Thymus (tissue), 11 donors: ENCODE data around the gene BTBD18. TPM values are rescaled to one million over a fixed set of nuclear protein-coding genes. Genes with fewer than 3 reads are reported as not detected.
A peak's percentile ranks its signal among the peaks of the same experiment; 100 is the strongest.

Source experiments
- DNase-seq, 9 donors: peaks; one replicate each; pipeline ENCODE4 v3.0.0-alpha.2; 2013; ENCODE audit warnings: low spot score in 9 of 9, low read depth in 6 of 9, missing footprints in 1 of 9
- H3K27ac ChIP-seq, 2 donors: one replicate each; pipeline ENCODE4 v1.5.1; 2013; ENCODE audit warnings: control low read depth in 1 of 2, low read depth in 1 of 2, low read length in 1 of 2, mild to moderate bottlenecking in 1 of 2, moderate library complexity in 1 of 2
- H3K27me3 ChIP-seq, 2 donors: one replicate each; pipeline ENCODE4 v1.5.1; 2013; ENCODE audit warnings: low read length in 1 of 2; ENCODE audit not compliant: control insufficient read depth in 2 of 2, insufficient read depth in 1 of 2
- H3K36me3 ChIP-seq, 2 donors: one replicate each; pipeline ENCODE4 v1.5.1; 2013; ENCODE audit warnings: low read length in 1 of 2, mild to moderate bottlenecking in 1 of 2, moderate library complexity in 1 of 2; ENCODE audit not compliant: control insufficient read depth in 2 of 2, insufficient read depth in 2 of 2
- H3K4me1 ChIP-seq, 2 donors: one replicate each; pipeline ENCODE4 v1.5.1; 2013; ENCODE audit warnings: low read length in 2 of 2; ENCODE audit not compliant: control insufficient read depth in 2 of 2, insufficient read depth in 2 of 2
- H3K4me3 ChIP-seq, 2 donors: one replicate each; pipeline ENCODE4 v1.5.1; 2013; ENCODE audit warnings: low read length in 2 of 2, control low read depth in 1 of 2, mild to moderate bottlenecking in 1 of 2
- H3K9me3 ChIP-seq, 2 donors: one replicate each; pipeline ENCODE4 v1.5.1; 2013; ENCODE audit warnings: low read length in 1 of 2, mild to moderate bottlenecking in 1 of 2; ENCODE audit not compliant: control insufficient read depth in 2 of 2, insufficient read depth in 1 of 2
- WGBS: extraction: QIAGEN DNeasy Blood & Tissue Kit; methylation state at CpG from one replicate; pipeline ENCODE4 v1.1.7; 2013; 5-methylcytosine and 5-hydroxymethylcytosine counted together
- polyA plus RNA-seq: library from polyadenylated mRNA; stranded (reverse); fragments of 200-250 nt; gene quantifications from one replicate; pipeline ENCODE4 v1.2.3, GENCODE V29; 2013
- total RNA-seq: library from RNA; stranded (reverse); fragments of 120-200 nt; gene quantifications from one replicate; pipeline ENCODE4 v1.2.4, GENCODE V29; 2013
- donor health status: healthy.

Gene BTBD18
- total and polyA plus RNA-seq, 2 donors: under 0.01 to 0.02 TPM

DNA sequence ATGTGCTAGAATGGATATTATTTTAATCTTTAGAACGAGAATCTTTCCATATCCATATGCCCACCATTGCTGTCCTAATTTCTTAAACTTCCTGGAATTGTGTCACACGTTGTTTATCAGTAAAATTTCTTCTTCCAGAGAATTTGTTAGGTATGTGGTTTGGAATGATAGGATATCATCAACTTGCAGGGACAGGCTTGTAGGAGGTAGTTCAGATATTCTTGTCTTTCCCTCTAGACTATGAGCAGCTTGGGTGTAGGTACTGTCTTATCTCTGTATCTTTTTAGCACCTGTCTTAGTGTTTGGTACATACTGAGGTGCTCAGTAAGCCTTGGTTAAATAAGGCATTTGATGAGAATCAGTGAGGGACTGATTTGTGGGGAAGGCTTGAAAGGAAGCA is 13.4 kb upstream of the BTBD18 start:
- no peaks in the 10 kb centered on the region for H3K9me3 ChIP-seq
- H3K4me3 ChIP-seq: no peak overlapping the region
- no peaks in the 10 kb centered on the region for H3K36me3 ChIP-seq
- no peak overlapping the region for H3K27ac ChIP-seq
- H3K4me1 ChIP-seq: peaks cover 3 to 8% of the 10 kb centered on the region in 2 donors
- 90% methylated on average over 2 of the region's 2 CpGs for whole genome bisulfite sequencing
- DNase-seq: no peak
- no peaks in the 10 kb centered on the region for H3K27me3 ChIP-seq

GRCh38 chr11:57764566-57764965 is 12.9 kb upstream of the BTBD18 start:
- 88% methylated on average over 2 of the region's 2 CpGs for WGBS
- H3K4me1 ChIP-seq: peaks cover 3 to 8% of the 10 kb centered on the region in 2 donors
- H3K27me3 ChIP-seq: no peaks in the 10 kb centered on the region
- no peak for DNase-seq
- H3K36me3 ChIP-seq: no peaks in the 10 kb centered on the region
- no peaks in the 10 kb centered on the region for H3K9me3 ChIP-seq
- peak overlapping the region in 1 of 2 donors; percentile 33 for H3K27ac ChIP-seq
- no peak overlapping the region for H3K4me3 ChIP-seq

DNA sequence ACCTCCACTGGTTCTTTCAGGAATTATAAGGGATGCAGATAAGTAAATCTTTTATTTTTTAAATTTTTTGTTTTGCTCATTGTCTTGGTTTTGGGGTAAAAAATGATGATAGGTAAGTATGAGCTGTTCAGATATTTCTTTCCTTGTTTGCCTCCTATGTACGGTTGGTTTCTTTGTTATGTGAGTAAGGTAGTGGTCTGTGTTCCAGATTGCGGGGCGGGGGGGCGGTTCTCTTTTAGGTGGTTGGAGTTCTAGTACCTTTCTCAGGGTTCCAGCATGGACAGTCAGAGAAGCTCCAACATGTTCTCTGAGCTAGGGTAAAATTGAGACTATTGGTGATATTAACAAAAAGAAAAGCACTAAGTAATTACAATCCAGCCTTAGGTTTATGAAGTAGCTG is 12.4 kb upstream of the BTBD18 start:
- DNase-seq: no peak
- Histone ChIP-seq H3K27ac (no peak overlapping the region), H3K36me3 (no peaks in the 10 kb centered on the region), H3K9me3 (no peaks in the 10 kb centered on the region), H3K4me3 (no peak overlapping the region), H3K27me3 (no peaks in the 10 kb centered on the region), H3K4me1 (peaks cover 3 to 8% of the 10 kb centered on the region in 2 donors)
- 91% methylated on average over 4 of the region's 4 CpGs for WGBS

- H3K4me3 ChIP-seq: peak overlapping the region; percentile 12 to 45
- DNase-seq: no peak
- WGBS: 69% methylated on average over 1 of the region's 1 CpG
- H3K4me1 ChIP-seq: peaks cover 3 to 8% of the 10 kb centered on the region in 2 donors
- H3K27me3 ChIP-seq: no peaks in the 10 kb centered on the region
- H3K27ac ChIP-seq: peak overlapping the region in 1 of 2 donors; percentile 1
- H3K36me3 ChIP-seq: no peaks in the 10 kb centered on the region
- H3K9me3 ChIP-seq: no peaks in the 10 kb centered on the region
These were observed 11.9 kb upstream of the BTBD18 start for GRCh38 chr11:57763568-57763967.

- H3K4me3 ChIP-seq: peak overlapping the region; percentile 37 to 45
- H3K27ac ChIP-seq: peak overlapping the region; percentile 3 to 85
- H3K36me3 ChIP-seq: no peaks in the 10 kb centered on the region
- H3K4me1 ChIP-seq: peaks cover 3 to 8% of the 10 kb centered on the region in 2 donors
- no peak for DNase-seq
- H3K27me3 ChIP-seq: no peaks in the 10 kb centered on the region
- H3K9me3 ChIP-seq: no peaks in the 10 kb centered on the region
- WGBS: 3% methylated on average over 9 of the region's 9 CpGs
These were observed 10.7 kb upstream of the BTBD18 start for GRCh38 chr11:57762235-57762861.

DNA sequence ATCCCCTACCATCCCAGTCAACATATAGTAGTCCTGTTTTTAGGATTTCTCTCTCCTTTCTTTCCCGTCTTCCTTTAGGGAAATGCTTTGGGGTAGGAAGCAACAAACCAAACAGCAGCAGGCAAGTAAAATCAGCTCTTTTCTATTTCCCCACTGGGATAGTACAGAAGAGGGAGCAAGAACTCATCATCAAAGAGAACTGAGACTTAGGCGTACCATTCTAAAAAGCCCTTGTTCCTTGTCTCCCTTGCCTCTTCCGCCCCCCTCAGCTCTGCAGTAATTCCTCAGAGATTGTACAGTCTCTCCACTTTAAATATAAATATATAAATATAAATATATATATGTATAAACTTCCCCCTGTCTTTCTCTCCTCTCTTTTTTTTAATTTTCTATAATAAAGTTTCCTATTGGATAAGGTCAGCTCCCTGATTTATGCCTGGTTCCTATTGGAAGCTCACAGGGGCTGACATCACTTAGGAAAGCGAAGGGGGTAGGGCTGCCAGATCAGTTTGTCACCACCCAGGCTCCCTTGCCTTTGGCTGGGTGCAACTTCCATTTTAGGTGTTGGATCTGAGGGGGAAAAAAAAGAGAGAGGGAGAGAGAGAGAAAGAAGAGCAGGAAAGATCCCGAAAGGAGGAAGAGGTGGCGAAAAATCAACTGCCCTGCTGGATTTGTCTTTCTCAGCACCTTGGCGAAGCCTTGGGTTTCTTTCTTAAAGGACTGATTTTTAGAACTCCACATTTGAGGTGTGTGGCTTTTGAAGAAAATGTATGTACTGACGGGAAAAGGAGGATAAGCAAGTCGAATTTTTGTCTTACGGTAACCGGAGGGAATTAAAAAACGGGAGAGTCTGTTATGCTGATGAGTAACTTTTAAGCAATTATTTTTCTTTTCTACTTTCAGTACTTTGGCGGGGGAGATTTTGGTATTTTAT is 9.9 kb upstream of the BTBD18 start, which contains the start of gene CTNND1:
Gene CTNND1, plus strand, starts transcription at position 502 of the 934 bp plus-strand sequence. CDS start 29,677 bp downstream, outside the sequence.
- Histone ChIP-seq H3K9me3 (no peaks in the 10 kb centered on the region), H3K27ac (peak within 1 kb of the TSS; percentile 82 to 85), H3K27me3 (no peaks in the 10 kb centered on the region), H3K4me1 (peaks cover 3 to 8% of the 10 kb centered on the region in 2 donors), H3K4me3 (peak within 1 kb of the TSS; percentile 37 to 45), H3K36me3 (no peaks in the 10 kb centered on the region)
- DNase-seq: peak in 4 of 9 donors; percentile 13 to 64 (median 30)
- WGBS: 16% methylated on average over 13 of the region's 13 CpGs

DNA sequence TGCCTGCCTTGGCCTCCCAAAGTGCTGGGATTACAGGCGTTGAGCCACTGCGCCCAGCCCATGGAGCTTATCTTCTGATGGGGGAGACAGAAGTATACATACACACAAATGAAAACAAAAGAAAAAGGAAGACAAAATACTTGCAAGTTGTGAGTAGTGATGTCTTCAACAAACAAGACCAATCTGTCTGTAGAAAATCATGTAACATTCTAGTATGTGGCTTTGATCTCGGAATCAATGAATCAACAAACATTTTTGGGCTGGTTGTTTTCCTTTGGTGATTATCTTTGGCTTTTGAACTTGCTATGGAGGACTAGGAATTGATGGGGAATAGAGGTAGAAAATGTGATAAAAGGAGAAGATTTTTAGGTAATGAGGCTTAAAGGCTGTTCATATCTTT is 6.6 kb upstream of the BTBD18 start:
- Histone ChIP-seq H3K4me3 (no peak overlapping the region), H3K27ac (no peak overlapping the region), H3K36me3 (no peaks in the 10 kb centered on the region), H3K27me3 (no peaks in the 10 kb centered on the region), H3K9me3 (no peaks in the 10 kb centered on the region), H3K4me1 (peaks cover 0 to 3% of the 10 kb centered on the region in 2 donors)
- no peak for DNase-seq
- 98% methylated on average over 3 of the region's 3 CpGs for WGBS

GRCh38 chr11:57752954-57753353 is 1.3 kb upstream of the BTBD18 start:
- no peaks in the 10 kb centered on the region for H3K9me3 ChIP-seq
- H3K36me3 ChIP-seq: peaks cover 3 to 4% of the 10 kb centered on the region in 2 donors
- H3K27me3 ChIP-seq: no peaks in the 10 kb centered on the region
- DNase-seq: no peak
- no peak overlapping the region for H3K27ac ChIP-seq
- 99% methylated on average over 30 of the region's 30 CpGs for WGBS
- no peak overlapping the region for H3K4me3 ChIP-seq
- H3K4me1 ChIP-seq: no peaks in the 10 kb centered on the region

DNA sequence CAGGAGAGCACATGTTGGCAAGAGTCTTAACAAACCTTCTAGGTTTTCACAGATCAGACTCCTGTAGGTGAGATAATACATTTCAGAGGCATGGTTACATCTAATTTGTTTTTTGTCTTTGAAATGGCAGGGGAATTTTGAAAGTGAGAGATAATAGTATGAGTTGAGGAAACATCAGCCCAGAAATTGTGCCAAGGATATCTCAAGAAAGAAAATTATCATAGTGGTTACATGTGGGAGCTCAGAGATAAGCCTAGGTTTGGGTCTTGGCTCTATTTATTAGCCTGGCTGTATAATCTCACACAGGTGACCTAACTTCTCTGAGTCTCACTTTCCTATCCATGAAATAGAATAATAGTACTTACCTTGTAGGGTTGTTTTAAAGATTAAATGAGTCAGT is 443 bp downstream of the BTBD18 start:
- no peaks in the 10 kb centered on the region for H3K4me1 ChIP-seq
- no peak for DNase-seq
- H3K27ac ChIP-seq: no peak overlapping the region
- H3K27me3 ChIP-seq: no peaks in the 10 kb centered on the region
- peaks cover 7 to 9% of the 10 kb centered on the region in 2 donors for H3K36me3 ChIP-seq
- no peaks in the 10 kb centered on the region for H3K9me3 ChIP-seq
- H3K4me3 ChIP-seq: no peak overlapping the region
